GM18861 (cell line): ENCODE results near the gene ZNF664.

Experiments
- ATAC-seq: cut with Tn5 transposase; IDR thresholded peaks from one replicate; pipeline ENCODE4 v1.9.1; 2021; ENCODE audit not compliant: unreplicated experiment

Gene ZNF664

DNA sequence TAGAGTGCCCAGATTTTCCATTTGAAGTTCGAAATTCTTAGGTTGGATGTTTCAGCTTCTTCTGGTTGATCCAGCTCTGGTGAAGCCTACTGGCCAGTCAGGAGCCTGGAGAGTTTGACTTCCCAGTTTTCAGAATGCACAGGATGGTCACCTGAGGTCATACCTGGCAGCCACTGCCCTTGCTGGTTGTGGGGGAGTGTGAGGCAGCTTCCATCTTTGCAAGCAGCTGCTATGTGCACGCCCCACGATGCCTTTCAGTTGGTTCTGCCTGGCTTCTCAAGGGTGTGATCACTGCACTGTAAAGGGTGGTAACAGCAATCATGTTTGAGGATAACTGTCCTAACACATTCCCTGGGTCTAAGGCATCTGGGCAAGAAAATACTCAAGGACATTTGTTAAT is 15.8 kb upstream of the ZNF664 start:
- ATAC-seq: no peak

DNA sequence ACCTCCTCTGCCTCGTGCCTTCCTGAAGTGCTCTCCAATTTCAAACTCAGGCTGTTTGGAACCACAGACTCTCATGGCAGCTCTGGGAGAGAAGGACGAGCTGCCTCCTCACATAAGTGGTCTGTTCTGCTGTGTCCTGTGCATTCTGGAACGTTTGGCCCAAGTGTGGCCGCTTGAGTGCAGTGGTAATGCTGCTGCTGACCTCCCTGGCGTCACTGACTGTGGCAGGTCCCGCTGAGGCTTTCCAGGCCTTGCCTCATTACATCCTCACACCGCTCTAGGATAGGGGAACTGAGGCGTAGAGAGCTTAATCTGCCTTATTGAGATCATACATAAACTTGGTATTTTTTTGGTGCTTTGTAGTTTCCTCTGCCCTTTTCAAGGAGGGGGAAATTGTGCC is 14.6 kb upstream of the ZNF664 start:
- no peak for ATAC-seq

DNA sequence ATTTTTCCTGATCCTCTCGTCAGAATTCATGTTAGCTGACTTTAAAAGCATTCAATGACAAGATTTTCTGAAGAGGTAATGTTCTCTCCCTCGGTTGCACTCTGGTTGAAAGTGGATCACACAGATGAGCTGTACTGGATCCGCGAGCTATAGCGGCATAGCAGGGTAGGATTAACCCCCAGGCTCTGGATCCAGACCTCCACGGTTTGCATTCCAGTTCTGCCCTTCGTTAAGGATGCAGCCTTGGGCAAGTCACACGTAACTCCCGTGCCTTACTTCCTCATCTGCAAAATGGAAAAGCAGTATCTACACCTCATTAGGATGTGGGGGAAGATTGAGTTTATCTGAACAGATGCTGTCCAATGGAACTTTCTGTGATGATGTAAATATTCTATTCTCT is 14.1 kb upstream of the ZNF664 start:
- ATAC-seq: no peak

DNA sequence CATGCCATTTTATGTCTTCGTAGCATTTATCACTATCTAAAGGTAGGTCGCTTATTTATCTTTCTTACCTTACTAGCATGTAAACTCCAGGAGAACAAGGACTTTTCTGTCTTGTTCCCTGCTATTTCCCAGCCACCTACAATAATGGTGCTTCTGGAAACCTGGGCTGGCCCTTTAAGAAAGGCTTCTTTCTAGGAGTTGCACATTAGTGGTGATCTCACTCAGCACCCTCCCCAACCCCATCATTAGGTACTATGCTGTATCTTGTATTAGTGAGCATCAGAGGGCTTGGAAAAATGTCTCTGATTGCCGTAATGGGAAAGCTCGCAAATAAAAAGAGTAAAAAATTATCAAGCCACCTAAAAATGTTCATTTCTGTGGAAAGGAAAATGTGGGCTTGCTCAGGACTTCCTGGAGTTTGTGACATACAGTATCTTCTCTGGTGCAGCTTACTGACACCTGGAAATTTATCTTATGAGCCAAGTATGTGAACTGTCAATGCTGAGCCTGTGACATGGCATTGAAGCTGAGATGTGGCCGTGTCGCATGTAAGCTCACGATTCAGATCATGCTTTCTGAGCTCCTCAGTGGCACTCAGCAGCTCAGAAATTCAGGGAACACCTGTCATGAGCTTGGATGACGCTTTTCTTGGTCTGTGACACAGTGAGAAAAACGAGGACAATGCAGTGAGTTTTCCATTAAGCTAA is 12.8 kb upstream of the ZNF664 start:
- ATAC-seq: no peak

DNA sequence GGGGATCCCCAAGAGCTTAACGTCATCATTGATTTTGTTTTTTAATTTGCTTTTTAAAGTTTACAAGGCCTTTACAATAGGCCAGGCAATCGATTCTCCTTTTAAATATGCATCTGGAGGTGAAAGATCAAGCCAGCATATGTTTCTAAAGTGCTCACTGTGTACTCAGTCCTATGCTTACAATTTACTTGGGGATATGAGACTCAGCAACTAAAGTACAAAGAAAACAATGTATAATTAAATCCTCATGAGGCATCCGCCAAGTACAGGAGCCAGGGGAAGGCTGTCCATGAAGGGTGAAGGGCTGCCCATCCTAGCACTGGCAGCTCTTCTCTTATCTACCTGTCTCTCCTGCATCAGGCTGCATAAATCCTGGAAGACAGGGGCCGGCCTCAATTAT is 12.2 kb upstream of the ZNF664 start:
- no peak for ATAC-seq

DNA sequence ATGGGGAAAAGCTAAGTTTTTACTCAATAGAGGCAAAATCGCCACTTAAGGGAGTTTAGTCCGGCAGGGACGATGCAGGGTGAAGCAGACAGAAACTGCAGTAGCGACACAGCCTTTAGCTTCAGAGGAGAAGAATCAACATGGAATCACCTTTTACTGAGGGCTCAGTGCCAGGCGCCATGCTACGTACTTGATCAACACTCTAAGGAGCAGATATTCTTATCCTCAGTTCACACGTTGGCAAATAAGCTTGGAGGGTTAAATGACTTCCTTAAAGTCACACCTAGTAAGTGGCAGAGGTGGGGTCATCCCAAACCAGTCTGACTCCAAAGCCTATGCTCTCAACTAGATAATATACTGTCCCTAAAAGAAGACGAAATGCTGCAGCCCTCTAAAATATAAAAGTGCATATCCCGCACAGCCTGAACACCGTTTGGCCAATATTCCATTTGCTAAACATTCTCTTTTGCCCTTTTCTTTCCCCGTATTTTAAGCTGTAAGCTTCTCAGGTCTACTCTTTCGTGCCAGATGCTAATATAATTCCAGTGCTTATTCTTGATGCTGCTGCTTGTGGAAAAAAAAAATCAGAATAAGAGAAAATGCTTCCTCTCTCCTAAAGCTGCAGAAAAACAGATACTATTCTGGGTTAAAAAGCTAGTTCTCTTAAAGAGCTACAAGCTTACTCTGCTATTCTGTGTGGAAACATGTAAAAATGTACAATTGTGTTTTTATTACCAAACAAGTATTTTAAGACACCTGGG is 11.2 kb upstream of the ZNF664 start:
- no peak for ATAC-seq

DNA sequence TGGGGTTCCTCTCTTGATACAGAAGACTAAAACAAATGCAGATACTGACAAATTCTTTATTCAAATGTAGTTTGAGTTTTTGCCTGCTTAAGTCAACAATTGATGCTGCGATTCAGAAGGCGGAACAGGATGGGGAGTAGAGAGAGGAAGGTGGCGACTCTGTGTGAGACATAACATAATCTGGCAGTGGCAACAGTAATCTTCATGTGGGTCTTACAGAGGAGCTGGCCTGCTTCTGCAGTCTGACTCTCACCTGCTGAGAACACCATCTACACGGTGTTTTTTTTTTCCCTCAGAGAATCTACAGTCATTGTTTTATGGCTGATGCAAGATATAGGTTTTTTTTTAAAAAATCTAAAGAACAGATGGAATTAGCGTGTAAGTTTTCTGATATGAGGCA is 10.5 kb upstream of the ZNF664 start:
- no peak for ATAC-seq

DNA sequence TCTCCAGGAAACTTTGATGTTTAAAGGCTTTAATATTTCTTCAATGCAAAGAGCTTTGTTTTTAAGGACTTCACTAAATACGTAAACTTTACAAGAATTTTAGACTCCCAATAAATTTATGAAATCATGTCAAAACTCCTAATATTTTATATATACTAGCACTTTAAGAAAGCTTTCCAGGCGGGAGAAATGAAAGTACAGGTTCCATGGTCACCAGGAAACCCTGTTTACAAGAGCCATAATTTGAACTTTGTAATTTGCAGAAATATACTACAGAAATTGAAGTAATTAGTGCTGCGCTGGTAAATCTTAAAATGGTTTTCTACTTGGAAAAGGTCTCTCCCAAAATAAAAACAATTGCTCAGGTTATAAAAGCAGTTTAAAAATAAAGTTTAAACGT is 9.2 kb upstream of the ZNF664 start:
- ATAC-seq: no peak

DNA sequence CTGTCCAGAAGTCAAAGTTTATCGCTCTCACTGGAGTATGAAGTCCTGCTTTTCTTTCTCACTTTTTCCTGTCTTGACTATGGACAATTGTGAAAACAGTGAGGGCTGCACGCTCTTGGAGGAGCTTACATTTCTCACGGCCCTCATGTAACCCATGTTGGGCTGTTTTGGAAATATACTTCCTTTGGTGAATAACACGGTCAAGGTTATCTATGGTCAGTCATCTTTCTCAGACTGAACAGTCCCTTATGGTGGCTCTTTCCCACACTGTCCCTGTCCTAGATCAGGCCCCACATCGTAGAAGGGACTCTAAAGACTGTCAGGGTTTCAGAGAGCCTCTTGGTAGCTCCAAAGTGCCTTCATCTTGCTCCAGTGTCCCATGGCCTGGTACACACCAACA is 7.6 kb upstream of the ZNF664 start:
- no peak for ATAC-seq

DNA sequence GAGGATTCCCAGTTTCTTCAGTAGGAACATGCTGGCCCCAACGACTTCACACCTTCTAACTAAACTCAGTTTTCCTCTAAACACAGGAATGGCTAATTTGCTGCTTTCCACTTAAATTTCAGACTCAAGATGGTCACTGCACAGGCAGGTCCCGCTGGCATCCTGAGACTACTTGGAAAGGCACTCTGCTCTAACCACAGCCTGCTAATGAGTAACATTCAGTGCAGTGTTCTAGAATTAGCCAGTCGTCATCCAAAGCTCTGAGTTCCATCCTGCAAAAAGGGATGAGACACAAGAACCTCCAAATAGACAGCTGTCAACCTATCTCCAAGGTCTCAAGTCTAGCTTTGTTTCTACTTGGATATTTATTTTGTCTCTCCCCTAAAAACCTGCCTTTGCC is 6.4 kb upstream of the ZNF664 start:
- no peak for ATAC-seq

DNA sequence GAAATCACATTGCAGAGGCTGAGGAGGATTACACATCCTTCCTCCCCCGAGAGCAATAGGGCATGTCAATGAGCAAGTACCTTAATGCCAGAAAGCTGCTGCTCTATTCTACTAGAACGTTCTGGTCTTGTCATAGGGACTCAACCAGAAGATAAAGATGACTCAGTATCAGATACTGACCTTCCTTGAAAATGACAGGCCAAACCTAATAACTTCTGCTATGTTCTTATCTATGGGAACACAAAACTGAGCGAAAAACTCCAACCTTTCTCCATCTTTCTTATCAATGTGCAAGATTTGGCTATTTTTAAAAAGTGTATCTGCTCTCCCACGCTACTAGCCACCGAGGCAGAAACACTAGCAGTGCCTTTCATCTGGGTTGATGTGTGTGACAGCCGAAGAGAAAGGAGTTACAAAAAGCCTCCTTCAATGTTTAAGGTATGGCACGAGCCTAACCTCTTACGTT is 5.9 kb upstream of the ZNF664 start:
- no peak for ATAC-seq

DNA sequence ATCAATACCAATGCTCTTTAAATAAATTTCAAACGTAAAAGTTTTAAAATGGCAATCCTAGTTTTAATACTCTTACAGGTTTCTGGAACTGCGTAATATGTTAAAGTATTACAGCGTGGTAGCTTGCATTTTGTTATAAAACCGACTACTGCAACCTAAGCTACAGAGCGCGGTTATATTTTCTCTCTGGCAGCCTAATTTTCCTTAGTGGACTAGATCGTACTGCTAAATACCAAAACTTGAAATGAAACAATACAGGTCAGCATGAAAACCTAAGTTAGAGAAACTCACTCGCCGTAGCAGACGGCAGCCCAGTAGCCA is 1.6 kb upstream of the ZNF664 start:
- no peak for ATAC-seq

DNA sequence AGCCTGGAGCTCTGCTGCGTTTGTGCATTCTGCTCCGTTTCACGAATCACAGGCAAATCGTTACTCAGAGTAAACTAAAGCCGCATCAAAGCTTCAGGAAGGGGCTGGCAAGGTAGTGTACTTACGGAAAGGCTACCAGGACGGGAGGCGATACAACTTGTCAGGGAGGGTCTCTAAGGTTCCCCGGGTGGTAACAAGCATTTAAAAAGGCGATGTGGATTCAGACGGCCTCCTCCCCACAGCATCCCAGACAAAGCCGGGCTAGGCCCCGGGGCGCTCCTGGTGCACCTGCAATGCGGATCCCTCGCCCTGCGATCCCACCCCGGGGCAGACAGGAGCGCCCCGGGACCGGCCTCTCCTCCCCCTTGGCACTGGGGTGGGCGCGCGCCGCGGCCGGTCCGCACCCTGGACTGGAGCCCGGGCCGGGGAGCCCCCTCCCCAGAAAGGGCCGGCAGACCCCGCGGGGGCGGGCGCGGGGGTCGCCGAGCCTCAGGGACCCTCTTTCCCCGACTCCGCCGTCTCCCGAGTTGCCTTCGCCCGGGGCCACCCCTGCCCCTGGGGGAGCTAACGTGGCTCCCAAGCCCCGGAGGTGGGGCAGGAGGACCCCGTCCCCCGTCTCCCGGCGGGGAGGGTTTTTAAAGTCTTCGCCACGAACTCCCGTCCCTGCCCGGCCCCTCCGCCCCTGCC is 1.1 kb upstream of the ZNF664 start:
- ATAC-seq: no peak

DNA sequence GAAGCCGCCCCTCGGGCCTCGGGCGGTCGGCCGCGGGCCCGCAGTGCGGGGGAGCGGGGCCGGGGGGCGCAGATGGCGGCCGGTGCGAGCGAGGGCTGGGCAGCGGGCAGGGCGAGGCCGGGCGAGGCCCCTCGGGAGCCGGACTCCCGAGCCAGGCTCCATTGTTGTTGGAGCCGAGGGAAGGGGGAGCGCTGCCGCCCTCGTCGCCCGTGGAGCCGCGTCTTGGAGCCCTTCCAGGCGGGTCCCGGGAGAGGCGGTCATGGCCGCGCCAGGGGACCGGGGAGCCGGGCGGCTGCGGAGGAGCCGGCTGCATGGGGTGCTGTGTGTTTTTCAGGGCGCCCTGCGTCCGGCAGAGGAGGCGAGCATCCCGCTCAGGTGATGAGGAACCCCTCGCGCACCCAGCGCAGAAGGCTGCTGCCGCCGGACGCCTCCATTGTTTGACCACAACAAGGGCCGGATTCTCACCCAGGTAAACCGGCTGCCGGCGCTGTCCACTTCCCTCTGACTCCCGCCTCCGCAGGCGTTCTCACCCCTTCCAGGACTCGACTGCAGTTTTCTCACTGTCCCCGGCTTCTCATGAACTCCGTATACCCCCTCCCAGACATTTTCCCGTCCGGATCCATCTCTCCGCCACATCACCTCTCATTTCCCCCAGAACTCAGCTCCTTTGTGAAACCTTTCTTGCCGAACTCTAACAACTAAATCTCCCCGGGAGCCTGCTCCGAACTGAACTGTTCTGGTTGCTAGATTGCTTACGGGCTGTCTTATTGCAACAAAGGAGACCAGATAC is 732 bp downstream of the ZNF664 start:
- ATAC-seq: no peak

DNA sequence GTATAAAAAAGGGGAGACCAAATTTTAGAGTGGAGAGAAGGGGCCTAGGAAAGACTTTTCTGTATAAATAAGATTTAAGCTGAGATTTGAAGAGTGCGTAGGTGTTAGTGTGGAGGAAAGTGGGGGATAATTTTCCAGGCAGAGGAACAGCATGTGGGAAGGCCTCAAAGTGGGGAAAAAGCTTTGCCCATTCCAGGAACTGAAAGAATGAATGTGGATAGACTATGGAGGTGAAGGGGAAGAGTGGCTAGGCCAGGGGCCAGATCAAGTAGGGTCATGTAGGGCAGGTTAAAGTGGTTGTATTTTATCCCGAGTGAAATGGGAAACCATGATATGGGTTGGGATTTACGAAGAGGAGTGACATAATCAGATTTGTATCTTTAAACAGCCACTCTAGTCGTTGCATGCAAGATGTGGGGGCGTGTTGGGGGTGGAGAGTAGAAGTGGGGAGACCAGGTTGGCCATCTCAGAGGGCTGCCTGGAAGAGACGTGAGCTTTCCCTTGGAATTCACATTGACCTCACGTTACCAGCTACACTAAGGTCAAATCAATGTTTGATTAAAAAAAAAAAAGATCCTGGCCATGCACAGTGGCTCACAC is 3.3 kb downstream of the ZNF664 start:
- no peak for ATAC-seq

DNA sequence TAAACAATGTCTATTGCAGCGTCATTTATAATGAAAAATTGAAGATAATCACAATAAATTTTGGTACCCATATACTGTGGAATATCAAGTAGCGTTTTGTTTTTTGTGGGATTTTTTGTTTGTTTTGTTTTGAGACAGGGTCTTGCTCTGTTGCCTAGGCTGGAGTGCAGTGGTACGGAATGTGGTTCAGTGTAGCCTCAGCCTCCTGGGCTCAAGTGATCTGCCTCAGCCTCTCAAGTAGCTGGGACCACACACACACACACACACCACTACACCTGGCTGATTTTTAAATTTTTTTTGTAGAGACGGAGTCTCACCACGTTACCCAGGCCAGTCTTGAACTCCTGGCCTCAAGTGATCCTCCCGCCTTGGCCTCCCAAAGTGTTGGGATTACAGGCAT is 6.6 kb downstream of the ZNF664 start:
- ATAC-seq: no peak

DNA sequence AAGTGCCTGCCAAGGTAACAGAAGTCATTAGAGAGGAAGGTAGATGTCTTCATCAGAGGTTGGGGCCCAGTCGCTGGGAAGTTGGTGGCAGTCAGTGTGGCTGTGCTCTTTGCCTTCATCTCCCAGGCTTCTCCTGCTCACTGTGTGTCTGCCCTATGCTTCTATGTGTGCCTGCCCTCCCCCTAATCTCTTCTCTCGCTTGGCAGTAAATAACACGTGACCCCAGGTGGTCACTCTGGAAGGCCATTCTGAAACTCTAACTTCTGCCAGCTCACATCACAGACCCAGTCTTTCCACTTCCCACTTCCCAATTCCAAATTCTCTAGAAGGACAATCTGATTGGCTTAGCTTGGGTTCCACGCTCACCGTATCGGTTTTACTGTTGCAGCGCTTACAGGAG is 9.3 kb downstream of the ZNF664 start:
- no peak for ATAC-seq

DNA sequence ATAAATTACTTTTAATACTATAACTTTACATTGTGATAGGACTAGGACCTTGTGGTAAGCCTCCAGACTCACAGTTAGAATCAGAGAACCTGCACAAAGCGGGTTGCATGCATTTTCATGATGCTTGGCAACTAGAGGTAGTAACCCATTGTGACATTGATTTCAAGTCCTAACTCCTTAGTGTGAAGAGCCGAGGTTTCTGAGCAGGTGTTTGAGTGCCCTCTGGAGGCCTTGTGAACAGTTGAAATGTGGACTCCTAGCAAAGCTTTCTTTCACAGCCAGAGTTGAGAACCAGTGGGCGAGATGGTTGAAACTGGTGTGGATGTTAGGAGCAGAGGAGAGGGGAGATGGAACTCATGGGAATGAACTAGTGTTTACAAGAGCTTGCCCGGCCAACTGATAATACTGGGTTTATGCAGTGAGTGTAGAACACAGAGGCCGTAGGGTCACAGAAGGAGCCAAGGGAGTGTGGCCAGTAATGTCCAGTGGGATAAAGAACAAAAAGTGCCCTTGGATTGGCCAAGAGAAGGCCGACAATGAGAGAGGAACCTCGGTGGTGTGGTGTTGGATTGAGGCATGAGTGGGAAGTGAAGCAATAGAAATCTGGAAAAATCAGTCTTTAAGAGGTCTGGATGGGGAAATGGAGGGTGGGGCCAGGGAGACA is 10.9 kb downstream of the ZNF664 start:
- ATAC-seq: no peak

DNA sequence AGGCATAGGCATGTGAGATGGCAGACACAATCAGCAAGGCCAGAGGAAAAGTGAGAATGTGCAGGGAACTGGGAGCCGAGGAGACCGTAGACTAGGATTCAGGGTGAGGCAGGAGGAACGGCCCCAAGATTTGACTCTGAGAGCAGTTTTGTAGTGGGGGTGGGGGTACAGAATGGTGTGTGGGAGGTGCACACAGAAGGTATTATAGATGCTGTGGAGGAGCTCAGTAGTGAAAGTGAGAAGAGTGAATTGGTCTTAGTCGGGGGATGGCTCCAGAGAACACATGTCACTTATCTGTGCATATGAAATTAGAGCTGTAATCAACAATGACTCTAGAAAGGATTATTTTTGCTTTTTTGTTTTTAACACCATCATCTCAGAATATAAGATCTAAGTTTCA is 11.9 kb downstream of the ZNF664 start:
- ATAC-seq: no peak

DNA sequence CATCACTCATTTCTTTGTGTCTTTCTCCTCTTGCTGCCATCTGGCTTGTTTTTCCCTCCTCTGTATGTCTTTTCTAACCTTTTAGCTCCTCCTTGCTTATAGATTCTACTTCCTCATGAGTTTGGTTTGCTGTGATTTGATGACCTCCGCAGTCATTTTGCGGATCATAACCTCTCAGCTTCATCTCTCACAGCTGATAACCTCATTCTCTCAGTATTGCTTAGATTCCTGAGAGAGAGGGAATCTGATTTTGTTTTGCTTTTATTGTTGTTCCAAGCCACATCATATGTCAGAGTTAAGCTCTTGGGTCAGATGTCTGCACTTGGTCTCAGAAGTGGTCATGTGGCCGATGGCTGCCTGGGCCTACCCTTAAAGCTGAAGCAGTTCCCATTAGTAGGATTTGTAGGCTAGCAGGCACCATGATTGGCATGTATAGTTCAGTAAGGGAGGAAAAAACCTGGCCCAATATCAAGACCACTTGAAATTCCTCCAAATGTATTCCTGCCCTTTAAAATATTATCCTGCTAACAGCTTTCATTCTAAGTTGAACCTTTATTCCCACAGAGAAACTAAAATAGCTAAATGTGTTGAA is 13.5 kb downstream of the ZNF664 start:
- ATAC-seq: no peak
